ENCODE results near the gene ADCY10.

ADCY10 gene

GRCh38 chr1:167803358-167804207 lies 110.4 kb downstream of the ADCY10 start:
- peak; percentile 56 for DNase-seq

- no peak for DNase-seq
Measured at GRCh38 chr1:167802235-167802634, 111.7 kb downstream of the ADCY10 start.

GRCh38 chr1:167800251-167800650 lies 113.7 kb downstream of the ADCY10 start:
- DNase-seq: no peak

GRCh38 chr1:167799747-167800146 lies 114.2 kb downstream of the ADCY10 start:
- no peak for DNase-seq

GRCh38 chr1:167798952-167799351 lies 115.0 kb downstream of the ADCY10 start:
- no peak for DNase-seq

GRCh38 chr1:167797015-167797414 lies 116.9 kb downstream of the ADCY10 start:
- DNase-seq: peak; percentile 26

GRCh38 chr1:167795810-167796740 lies 117.9 kb downstream of the ADCY10 start:
- DNase-seq: peak; percentile 90

GRCh38 chr1:167794043-167794442 lies 119.9 kb downstream of the ADCY10 start:
- DNase-seq: no peak

GRCh38 chr1:167792188-167792565 lies 121.8 kb downstream of the ADCY10 start:
- DNase-seq: no peak

- DNase-seq: no peak
Measured at GRCh38 chr1:167791281-167792187, 122.4 kb downstream of the ADCY10 start.

GRCh38 chr1:167790117-167790516 lies 123.8 kb downstream of the ADCY10 start:
- DNase-seq: no peak

GRCh38 chr1:167789501-167789900 lies 124.4 kb downstream of the ADCY10 start:
- DNase-seq: no peak

GRCh38 chr1:167786502-167786901 lies 127.4 kb downstream of the ADCY10 start:
- DNase-seq: no peak

GRCh38 chr1:167784876-167785550 lies 128.9 kb downstream of the ADCY10 start:
- no peak for DNase-seq

GRCh38 chr1:167782946-167783345 lies 131.0 kb downstream of the ADCY10 start:
- DNase-seq: no peak

- DNase-seq: no peak
Measured at GRCh38 chr1:167781558-167781957, 132.4 kb downstream of the ADCY10 start.

GRCh38 chr1:167777269-167777650 lies 136.7 kb downstream of the ADCY10 start:
- no peak for DNase-seq

GRCh38 chr1:167776616-167777268 lies 137.2 kb downstream of the ADCY10 start:
- no peak for DNase-seq

GRCh38 chr1:167776151-167776550 lies 137.8 kb downstream of the ADCY10 start:
- DNase-seq: no peak

- DNase-seq: no peak
Measured at GRCh38 chr1:167775178-167775577, 138.8 kb downstream of the ADCY10 start.

GRCh38 chr1:167774710-167775109 lies 139.2 kb downstream of the ADCY10 start:
- DNase-seq: no peak

- DNase-seq: no peak
Measured at GRCh38 chr1:167773516-167773915, 140.4 kb downstream of the ADCY10 start.
